NCI-H226 (cell line): ENCODE results near the gene TGM4.

Experiments used
- DNase-seq: peaks from one replicate; pipeline ENCODE4 v3.0.0-alpha.2; 2015

Gene TGM4

GRCh38 chr3:44883213-44883955 is 9.0 kb downstream of the TGM4 start:
- DNase-seq: no peak

- DNase-seq: peak; percentile 99
Measured at GRCh38 chr3:44883999-44884431, 9.6 kb downstream of the TGM4 start.

- DNase-seq: peak; percentile 94
Measured at GRCh38 chr3:44885618-44886017, 11.2 kb downstream of the TGM4 start.

GRCh38 chr3:44886561-44886960 is 12.2 kb downstream of the TGM4 start:
- peak; percentile 63 for DNase-seq

GRCh38 chr3:44887101-44887500 is 12.7 kb downstream of the TGM4 start:
- no peak for DNase-seq

GRCh38 chr3:44890258-44890657 is 15.8 kb downstream of the TGM4 start:
- DNase-seq: no peak

- DNase-seq: no peak
Measured at GRCh38 chr3:44890852-44891251, 16.4 kb downstream of the TGM4 start.

- DNase-seq: peak; percentile 62
Measured at GRCh38 chr3:44892689-44893088, 18.3 kb downstream of the TGM4 start.

GRCh38 chr3:44893097-44893496 is 18.7 kb downstream of the TGM4 start:
- DNase-seq: peak; percentile 91

GRCh38 chr3:44894485-44894884 is 20.1 kb downstream of the TGM4 start:
- no peak for DNase-seq

- DNase-seq: no peak
Measured at GRCh38 chr3:44896440-44896839, 22.0 kb downstream of the TGM4 start.

GRCh38 chr3:44899683-44900367 is 25.4 kb downstream of the TGM4 start:
- peak; percentile 44 for DNase-seq

- DNase-seq: peak; percentile 41
Measured at GRCh38 chr3:44902628-44903027, 28.2 kb downstream of the TGM4 start.

- DNase-seq: no peak
Measured at GRCh38 chr3:44903314-44903713, 28.9 kb downstream of the TGM4 start.

GRCh38 chr3:44903751-44904150 is 29.3 kb downstream of the TGM4 start:
- no peak for DNase-seq

GRCh38 chr3:44905446-44906157 is 31.2 kb downstream of the TGM4 start:
- no peak for DNase-seq

GRCh38 chr3:44906997-44907396 is 32.6 kb downstream of the TGM4 start:
- DNase-seq: peak; percentile 69

GRCh38 chr3:44907612-44908011 is 33.2 kb downstream of the TGM4 start:
- no peak for DNase-seq

- no peak for DNase-seq
Measured at GRCh38 chr3:44909063-44909462, 34.7 kb downstream of the TGM4 start.

- DNase-seq: no peak
Measured at GRCh38 chr3:44910693-44911092, 36.3 kb downstream of the TGM4 start.

GRCh38 chr3:44913868-44914468 is 39.6 kb downstream of the TGM4 start:
- DNase-seq: peak; percentile 51

- no peak for DNase-seq
Measured at GRCh38 chr3:44914936-44915335, 40.5 kb downstream of the TGM4 start.

- DNase-seq: no peak
Measured at GRCh38 chr3:44915702-44916438, 41.5 kb downstream of the TGM4 start.
